ENCODE measurements around the gene MTMR3.

Gene MTMR3

DNA sequence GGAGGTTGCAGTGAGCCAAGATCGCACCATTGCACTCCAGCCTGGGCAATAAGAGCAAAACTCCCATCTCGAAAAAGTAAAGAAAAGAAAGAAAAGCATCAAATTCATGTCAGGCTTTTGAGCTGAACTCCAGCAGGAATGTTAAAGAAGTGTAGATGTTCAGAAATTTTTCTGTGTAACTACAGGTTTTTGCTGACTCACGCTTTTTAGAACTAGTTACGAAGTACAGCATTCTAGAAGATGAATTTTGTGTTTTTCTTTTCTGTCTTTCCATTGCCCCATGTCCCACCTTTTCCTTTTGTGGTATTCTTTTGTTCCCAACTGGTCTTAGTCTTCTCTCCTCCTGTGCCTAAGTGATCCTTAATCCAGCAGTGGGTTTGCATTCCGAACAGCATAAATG, 141.3 kb downstream of the MTMR3 start:
- no peak for DNase-seq (ENCODE audit: low read depth)
- no peak overlapping the region for H3K4me3 ChIP-seq (ENCODE audit: low read length)
- TF ChIP-seq, protein P1, sequence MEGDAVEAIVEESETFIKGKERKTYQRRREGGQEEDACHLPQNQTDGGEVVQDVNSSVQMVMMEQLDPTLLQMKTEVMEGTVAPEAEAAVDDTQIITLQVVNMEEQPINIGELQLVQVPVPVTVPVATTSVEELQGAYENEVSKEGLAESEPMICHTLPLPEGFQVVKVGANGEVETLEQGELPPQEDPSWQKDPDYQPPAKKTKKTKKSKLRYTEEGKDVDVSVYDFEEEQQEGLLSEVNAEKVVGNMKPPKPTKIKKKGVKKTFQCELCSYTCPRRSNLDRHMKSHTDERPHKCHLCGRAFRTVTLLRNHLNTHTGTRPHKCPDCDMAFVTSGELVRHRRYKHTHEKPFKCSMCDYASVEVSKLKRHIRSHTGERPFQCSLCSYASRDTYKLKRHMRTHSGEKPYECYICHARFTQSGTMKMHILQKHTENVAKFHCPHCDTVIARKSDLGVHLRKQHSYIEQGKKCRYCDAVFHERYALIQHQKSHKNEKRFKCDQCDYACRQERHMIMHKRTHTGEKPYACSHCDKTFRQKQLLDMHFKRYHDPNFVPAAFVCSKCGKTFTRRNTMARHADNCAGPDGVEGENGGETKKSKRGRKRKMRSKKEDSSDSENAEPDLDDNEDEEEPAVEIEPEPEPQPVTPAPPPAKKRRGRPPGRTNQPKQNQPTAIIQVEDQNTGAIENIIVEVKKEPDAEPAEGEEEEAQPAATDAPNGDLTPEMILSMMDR (conservative IDR thresholded peaks at IDR 0.05; ENCODE audit: low read length): no peak

DNA sequence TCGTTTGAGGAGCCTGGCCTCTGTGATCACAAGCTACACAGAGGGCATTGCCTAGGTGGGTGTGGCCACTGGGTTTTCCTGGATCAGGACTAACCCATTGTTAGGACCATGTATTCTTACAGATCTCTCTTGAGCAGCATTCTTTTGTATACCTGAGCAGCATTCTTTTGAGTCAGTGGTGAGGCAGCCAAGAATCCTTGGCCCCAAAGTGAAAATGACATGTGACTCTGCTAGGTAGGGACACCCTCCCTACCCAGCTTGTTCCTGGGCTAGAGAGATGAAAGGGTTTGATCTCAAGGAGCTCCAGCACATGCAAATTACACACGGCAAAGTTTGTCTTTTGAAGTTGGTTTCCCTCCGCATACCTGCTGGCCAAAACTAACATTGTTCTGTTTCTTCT, 142.2 kb downstream of the MTMR3 start:
- H3K4me3 ChIP-seq (ENCODE audit: low read length): no peak overlapping the region
- TF ChIP-seq, protein P1 (conservative IDR thresholded peaks at IDR 0.05; ENCODE audit: low read length): no peak
- no peak for DNase-seq (ENCODE audit: low read depth)

DNA sequence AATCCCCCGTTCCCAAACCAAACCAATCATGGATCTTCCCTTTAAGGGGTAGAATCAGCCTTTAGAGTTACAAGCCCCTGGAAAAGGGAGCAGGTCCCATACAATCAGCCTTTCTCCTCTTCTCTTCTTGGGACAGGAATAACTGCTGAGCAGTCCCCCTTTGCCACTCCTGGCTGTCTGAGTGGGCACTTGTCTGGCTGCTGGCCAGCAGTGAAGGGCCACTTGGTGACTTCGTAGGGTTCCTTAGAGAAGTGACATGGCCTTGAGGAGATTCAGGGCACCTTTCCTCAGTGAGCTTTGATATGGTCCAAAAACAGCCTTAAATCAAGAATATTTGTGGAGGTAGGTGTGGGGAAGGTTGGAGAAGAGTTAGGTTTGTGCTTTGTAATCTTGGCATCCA, 143.8 kb downstream of the MTMR3 start:
- DNase-seq (ENCODE audit: low read depth): no peak
- no peak overlapping the region for H3K4me3 ChIP-seq (ENCODE audit: low read length)
- TF ChIP-seq, protein P1 (conservative IDR thresholded peaks at IDR 0.05; ENCODE audit: low read length): no peak

DNA sequence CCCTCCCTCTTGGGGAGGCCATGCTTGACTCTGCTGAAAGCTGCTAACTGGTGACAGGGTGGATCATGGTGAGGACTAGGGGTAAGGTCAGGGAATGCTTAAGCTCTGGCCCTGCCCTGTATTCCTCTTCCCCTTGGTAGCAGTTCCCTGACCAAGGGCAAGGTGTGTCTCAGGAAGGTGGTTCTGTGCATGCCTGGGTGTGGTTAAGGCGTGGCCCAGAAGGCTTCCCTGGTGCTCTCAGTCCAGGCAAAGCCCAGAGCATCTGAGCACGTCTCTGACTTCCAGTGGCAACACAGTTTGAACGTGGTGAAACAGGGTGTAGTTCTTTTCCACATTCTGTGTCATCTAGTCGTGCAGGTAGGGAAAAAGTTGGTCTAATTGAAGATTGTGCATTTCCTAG, 144.2 kb downstream of the MTMR3 start:
- TF ChIP-seq, protein P1 (conservative IDR thresholded peaks at IDR 0.05; ENCODE audit: low read length): no peak
- DNase-seq (ENCODE audit: low read depth): no peak
- no peak overlapping the region for H3K4me3 ChIP-seq (ENCODE audit: low read length)

DNA sequence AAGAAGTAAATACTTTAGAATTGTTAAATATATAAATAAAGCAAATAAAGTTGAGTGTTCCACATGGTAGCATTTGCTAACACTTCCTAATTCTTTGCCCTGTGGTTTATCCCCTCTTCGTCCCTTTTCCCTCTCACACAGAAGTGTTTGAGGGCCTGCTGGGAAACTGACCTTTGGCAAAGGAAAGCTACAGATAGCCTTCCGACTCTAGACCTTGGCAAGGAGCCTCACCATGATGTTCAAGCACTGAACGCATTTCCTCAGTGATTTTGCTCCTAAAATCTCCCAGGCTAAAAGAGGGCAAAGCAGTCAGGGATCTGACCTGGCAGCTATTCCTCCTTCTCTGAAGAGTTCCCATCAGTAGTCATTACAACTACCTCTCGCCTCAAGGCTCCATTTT, 144.8 kb downstream of the MTMR3 start:
- DNase-seq (ENCODE audit: low read depth): no peak
- no peak overlapping the region for H3K4me3 ChIP-seq (ENCODE audit: low read length)
- TF ChIP-seq, protein P1 (conservative IDR thresholded peaks at IDR 0.05; ENCODE audit: low read length): no peak

DNA sequence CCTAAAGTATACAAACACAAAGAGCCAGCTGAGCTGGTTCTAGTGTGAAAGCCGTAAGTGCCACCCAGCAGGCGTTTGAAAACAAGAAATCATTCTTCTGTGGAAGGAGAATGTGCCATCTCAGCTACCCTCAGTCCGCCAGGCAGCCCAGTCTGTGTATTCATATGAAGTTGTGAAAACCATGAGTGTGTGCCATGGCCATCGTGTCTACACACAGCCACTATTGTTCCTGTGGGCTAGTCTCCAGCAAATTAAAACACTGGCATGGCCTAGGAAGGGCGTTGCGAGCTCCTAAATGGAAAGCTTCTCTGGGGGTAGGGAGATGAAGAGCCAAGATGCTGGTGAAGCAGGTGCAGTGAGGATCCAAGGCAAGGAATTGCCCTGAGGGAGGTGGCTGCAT, 145.8 kb downstream of the MTMR3 start:
- DNase-seq (ENCODE audit: low read depth): no peak
- H3K4me3 ChIP-seq (ENCODE audit: low read length): no peak overlapping the region
- TF ChIP-seq, protein P1 (conservative IDR thresholded peaks at IDR 0.05; ENCODE audit: low read length): no peak

DNA sequence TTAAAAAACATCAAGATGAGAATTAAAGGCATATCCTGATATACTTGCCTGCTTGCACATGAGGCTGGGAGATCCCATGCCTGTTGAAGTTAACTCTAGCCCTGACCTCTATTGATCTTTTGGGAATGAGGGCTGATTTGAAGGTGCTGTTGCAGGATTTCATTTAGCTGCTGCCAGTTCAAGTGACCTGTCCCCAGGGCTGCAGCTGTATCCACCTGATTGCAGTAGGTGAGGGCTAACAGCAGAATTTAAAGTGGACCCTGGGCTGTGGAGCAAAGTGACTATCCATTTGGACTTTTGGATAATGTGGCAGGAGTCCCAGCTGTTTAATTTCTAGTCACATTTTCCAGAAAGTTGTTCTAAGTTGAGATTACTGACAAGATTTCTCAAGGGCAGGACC, 146.5 kb downstream of the MTMR3 start:
- TF ChIP-seq, protein P1 (conservative IDR thresholded peaks at IDR 0.05; ENCODE audit: low read length): no peak
- no peak for DNase-seq (ENCODE audit: low read depth)
- H3K4me3 ChIP-seq (ENCODE audit: low read length): no peak overlapping the region

Measured in AG10803 (cell line).